Lower leg skin (tissue), 4 donors: Measurements from ENCODE around the gene RBM33. TPM values are rescaled to one million over a fixed set of nuclear protein-coding genes. Genes with fewer than 3 reads are reported as not detected.

Experiments
- DNase-seq, 2 donors: peaks; one replicate each; pipeline ENCODE4 v3.0.0-alpha.2; 2019; ENCODE audit warnings: low spot score in 2 of 2
- H3K4me3 ChIP-seq: fragments of 200-600 bp; sonication (generic); 2 replicates; pipeline ENCODE4 v1.5.1; 2017; ENCODE audit warnings: mild to moderate bottlenecking, low read depth; ENCODE audit not compliant: poor library complexity, severe bottlenecking
- CTCF ChIP-seq, 3 donors: fragments of 450-650 bp; IDR thresholded peaks; one replicate each; pipeline ENCODE4 v1.5.1; 2016; ENCODE audit warnings: antibody characterized with exemption in 3 of 3, mild to moderate bottlenecking in 3 of 3, moderate library complexity in 2 of 3
- POLR2A ChIP-seq, 2 donors: fragments of 450-650 bp; IDR thresholded peaks; one replicate each; pipeline ENCODE4 v1.6.1; 2016 to 2017; ENCODE audit warnings: antibody characterized with exemption in 2 of 2, mild to moderate bottlenecking in 1 of 2, moderate library complexity in 1 of 2
- WGBS, 2 donors: methylation state at CpG; one replicate each; pipeline ENCODE4 v1.1.5; 2018; 5-methylcytosine and 5-hydroxymethylcytosine counted together
- intact Hi-C: fragments of 100-400 bp; cut with DNase I; formaldehyde crosslinking; loops from one replicate; pipeline ENCODE4 v1.15.0; 2023; ENCODE audit warnings: low total_unique reads
- total RNA-seq, 4 donors: library from RNA; depleted of rRNA; stranded (reverse); fragments of >200 nt; gene quantifications; one replicate each; pipeline ENCODE4 v1.1.0, GENCODE V29; 2016

Gene RBM33
- total RNA-seq, 4 donors from 2014 or later: 35.8 to 83.9 (median 56.7) TPM

- DNase-seq: no peak
- WGBS, 2 donors: 86 to 89% methylated on average over 11 of the region's 11 CpGs
- intact Hi-C loops: no loop called here
These were observed 70.8 kb downstream of the RBM33 start for GRCh38 chr7:155715111-155715805.

DNA sequence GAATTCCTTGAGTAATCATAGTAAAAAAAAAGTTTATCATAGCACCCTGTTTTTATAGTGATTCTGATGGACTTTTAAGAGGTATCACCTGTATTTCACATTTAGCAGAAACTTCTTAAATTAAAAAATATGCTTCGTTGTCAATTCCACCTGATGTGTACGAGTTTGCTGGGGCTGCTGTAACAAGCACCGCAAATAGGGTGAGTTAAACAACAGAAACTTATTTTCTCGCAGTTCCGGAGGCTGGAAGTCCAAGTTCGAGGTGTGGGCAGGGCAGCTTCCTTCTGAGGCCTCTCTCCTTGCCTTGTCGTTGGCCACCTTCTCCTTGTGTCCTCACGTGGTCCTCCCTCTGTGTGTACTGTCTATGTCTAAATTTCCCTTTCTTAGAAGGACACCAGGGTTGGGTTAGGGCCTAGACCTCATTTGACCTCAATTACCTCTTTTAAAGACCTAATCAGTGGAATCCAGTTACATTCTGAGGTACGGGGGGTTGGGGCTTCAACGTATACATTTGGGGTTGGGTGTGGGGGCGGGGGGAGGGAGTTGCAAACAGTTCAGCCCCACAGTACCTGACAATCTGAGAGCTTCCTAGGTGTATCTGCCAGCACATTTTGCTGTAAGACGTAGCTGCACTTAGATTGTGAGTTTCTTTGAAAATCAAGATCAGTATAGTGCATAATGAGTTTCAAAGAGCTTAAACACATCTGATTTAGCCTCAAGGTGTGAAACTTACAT, 72.7 kb downstream of the RBM33 start:
- intact Hi-C loops: no loop called here
- DNase-seq: no peak
- 88 to 90% methylated on average over 12 of the region's 12 CpGs for WGBS, 2 donors
- TF ChIP-seq CTCF (IDR thresholded peaks at IDR 0.05) (no peak), POLR2A (IDR thresholded peaks at IDR 0.05) (no peak)
- H3K4me3 ChIP-seq: no peak overlapping the region

More at GRCh38 chr7:155715111-155715805, 70.8 kb downstream of the RBM33 start:
- H3K4me3 ChIP-seq: no peak overlapping the region
- TF ChIP-seq POLR2A (IDR thresholded peaks at IDR 0.05) (no peak), CTCF (IDR thresholded peaks at IDR 0.05) (no peak)

DNA sequence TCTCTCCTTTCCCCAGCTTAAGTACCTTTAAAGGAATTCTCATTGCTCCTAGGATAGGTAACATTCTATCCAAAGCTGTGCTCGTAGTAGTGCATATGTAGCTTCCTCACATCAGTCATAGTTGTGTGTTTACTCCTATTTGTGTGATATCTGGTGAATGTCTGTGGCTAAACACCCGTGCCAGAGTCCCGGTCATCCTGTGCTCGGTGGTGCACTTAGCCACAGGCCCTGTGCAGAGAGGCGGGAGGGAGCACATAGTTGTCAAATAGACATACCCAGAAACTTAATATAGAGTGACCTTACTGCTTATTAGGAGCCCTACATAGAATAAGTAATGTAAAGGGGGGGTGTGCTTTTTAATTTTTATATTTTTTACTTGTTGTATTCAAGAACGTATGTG, 76.6 kb downstream of the RBM33 start:
- intact Hi-C loops: no loop called here
- H3K4me3 ChIP-seq: no peak overlapping the region
- no peak for DNase-seq
- TF ChIP-seq POLR2A (IDR thresholded peaks at IDR 0.05) (no peak), CTCF (IDR thresholded peaks at IDR 0.05) (no peak)
- WGBS, 2 donors: 86 to 91% methylated on average over 6 of the region's 6 CpGs

DNA sequence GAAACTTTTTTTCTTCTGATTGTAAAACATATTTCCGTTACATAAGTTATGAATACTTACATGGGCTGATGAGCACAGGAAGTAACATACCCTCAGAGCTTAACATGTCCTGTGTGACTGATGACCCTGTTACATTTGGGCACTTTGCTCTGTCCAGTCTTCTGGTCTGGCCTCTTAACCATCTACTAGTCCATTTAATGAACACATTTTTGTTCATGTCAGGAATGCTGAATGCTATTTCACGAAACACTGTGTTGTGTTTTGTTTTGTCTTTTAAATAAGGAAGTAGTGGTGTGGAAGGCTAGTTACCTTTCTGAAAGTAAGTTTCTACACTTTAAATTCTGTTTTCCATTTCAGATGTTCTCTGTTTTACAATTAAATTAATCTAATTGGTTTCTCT, 77.7 kb downstream of the RBM33 start:
- intact Hi-C loops: no loop called here
- DNase-seq: no peak
- TF ChIP-seq POLR2A (IDR thresholded peaks at IDR 0.05): no peak
- TF ChIP-seq CTCF (IDR thresholded peaks at IDR 0.05): no peak
- WGBS, 2 donors: 88% methylated on average over 2 of the region's 2 CpGs
- H3K4me3 ChIP-seq: no peak overlapping the region

GRCh38 chr7:155722936-155723335, 78.5 kb downstream of the RBM33 start:
- TF ChIP-seq CTCF (IDR thresholded peaks at IDR 0.05) (no peak), POLR2A (IDR thresholded peaks at IDR 0.05) (no peak)
- 86 to 89% methylated on average over 4 of the region's 4 CpGs for WGBS, 2 donors

More at GRCh38 chr7:155722936-155723335, 78.5 kb downstream of the RBM33 start:
- intact Hi-C loops: no loop called here
- DNase-seq: no peak
- no peak overlapping the region for H3K4me3 ChIP-seq
